KOPT-K1 (cell line): Measurements from ENCODE around the gene CLEC4C.

Experiments used
- H3K27ac ChIP-seq: fragments of 200-600 bp; sonication (generic); 2 replicates; pipeline ENCODE4 v1.5.1; 2016; ENCODE audit warnings: antibody characterized with exemption, mild to moderate bottlenecking, low read depth, low read length; ENCODE audit not compliant: poor library complexity, severe bottlenecking
- H3K36me3 ChIP-seq: fragments of 200-600 bp; sonication (generic); 2 replicates; pipeline ENCODE4 v1.5.1; 2017; ENCODE audit warnings: antibody characterized with exemption, mild to moderate bottlenecking, low read length, moderate library complexity; ENCODE audit not compliant: insufficient read depth
- H3K9me3 ChIP-seq: fragments of 200-600 bp; sonication (generic); 2 replicates; pipeline ENCODE4 v1.5.1; 2017; ENCODE audit warnings: antibody characterized with exemption, low read length, mild to moderate bottlenecking; ENCODE audit not compliant: insufficient read depth, poor library complexity, severe bottlenecking

CLEC4C gene

DNA sequence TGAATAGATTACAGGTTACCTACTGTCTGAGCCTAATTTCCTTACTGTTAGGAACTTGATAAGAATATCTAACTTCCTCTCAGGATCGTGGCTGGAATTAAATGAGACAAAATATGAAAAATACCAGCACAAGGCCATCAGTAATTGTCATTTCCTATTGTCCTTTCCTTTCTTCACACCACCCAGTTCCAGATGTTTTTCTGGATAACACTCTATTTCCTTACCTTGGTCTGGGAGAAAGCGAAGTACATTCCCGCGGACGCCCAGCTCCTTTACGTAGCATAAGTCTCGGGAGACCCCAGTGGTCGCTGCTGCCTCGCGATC lies 52.0 kb downstream of the CLEC4C start:
- Histone ChIP-seq H3K27ac (no peak overlapping the region), H3K9me3 (no peaks in the 10 kb centered on the region), H3K36me3 (no peaks in the 10 kb centered on the region)

DNA sequence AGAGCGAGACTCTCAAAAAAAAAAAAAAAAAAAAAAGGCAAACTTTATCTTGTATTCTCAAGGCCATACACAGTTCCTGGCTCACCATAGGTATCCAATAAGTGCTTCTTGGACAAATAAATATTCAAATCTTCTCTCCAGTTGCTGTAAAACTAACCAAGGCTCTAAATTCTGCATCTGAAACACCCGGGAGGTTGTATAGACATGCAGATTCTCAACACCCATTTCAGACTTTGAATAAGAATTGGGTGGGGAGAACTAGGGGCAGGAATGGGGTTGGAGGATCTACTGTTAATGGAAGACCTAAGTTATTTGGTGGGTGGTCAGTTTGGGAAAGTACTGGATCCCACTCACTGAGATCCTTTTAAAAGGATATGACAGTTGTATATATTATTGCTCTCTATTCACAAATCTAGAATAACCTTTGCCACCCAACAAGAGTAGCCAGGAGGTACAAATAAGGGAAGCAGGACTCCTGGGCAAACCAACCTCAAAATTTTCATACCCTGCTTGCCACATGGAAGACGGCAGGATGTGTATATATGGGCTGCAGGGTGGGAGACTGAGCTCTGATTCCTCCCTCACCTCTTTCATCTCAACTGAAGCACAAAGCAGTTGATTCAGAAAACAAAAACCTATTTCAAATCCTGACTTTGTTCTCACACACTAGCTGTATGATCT lies 52.5 kb downstream of the CLEC4C start:
- Histone ChIP-seq H3K27ac (no peak overlapping the region), H3K36me3 (no peaks in the 10 kb centered on the region)

DNA sequence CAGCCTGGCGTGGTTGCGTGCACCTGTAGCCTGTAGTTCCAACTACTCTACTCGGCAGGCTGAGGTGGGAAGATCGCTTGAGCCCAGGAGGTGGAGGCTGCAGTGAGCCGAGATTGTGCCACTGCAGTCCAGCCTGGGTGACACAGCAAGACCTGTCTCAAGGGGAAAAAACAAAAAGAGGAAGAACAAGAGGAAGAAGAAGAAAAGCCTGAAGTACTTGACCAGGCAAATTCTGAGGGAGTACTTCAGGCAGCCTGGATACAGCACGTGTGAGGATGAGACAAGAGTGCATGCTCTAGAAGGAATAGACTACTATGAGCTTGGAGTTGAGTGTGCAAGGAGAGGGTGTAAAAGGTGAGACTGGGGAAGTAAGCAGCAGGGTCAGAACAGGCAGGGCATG lies 53.4 kb downstream of the CLEC4C start:
- Histone ChIP-seq H3K27ac (no peak overlapping the region), H3K9me3 (no peaks in the 10 kb centered on the region), H3K36me3 (no peaks in the 10 kb centered on the region)

More for the DNA sequence above, 52.5 kb downstream of the CLEC4C start:
- no peaks in the 10 kb centered on the region for H3K9me3 ChIP-seq

DNA sequence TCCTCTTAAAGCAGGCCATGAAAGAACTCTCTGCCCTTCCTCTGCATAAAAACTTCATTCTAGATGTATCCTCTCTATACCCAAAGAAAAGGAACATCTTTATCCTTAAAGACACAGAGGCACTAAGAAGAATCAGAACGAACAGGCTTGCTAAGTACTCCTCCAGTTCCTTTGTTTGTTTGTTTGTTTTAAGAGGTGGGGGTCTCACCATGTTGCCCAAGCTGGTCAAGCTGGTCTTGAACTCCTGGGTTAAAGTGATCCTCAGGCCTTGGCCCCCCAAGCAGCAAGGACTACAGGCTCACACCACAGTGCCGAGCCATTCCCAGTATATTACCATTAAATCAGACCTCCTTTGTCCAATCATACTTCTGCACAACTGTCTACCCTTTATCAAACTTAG lies 65.6 kb downstream of the CLEC4C start:
- Histone ChIP-seq H3K27ac (no peak overlapping the region), H3K36me3 (no peaks in the 10 kb centered on the region), H3K9me3 (no peaks in the 10 kb centered on the region)
